Activated CD4-positive, CD25-positive, alpha-beta regulatory T cell treated with anti-CD3 and anti-CD28 coated beads, Interleukin-2, amount 50 U/mL, for 24 hours (primary cell): Measurements from ENCODE around the gene ULBP1.
A peak's percentile ranks its signal among the peaks of the same experiment; 100 is the strongest.
"Not testable (repeated sequence)": the region's sequence is repeated elsewhere in the genome, so short reads cannot be mapped to it uniquely, and the experiment has no call there.

Experiments used
- ATAC-seq, 2 donors: fragments of 150-1000 bp; cut with Tn5 transposase; one replicate each; pipeline ENCODE4 v1.10.0; 2021; ENCODE audit warnings: mild to moderate bottlenecking in 1 of 2, moderate library complexity in 1 of 2

The ULBP1 gene

DNA sequence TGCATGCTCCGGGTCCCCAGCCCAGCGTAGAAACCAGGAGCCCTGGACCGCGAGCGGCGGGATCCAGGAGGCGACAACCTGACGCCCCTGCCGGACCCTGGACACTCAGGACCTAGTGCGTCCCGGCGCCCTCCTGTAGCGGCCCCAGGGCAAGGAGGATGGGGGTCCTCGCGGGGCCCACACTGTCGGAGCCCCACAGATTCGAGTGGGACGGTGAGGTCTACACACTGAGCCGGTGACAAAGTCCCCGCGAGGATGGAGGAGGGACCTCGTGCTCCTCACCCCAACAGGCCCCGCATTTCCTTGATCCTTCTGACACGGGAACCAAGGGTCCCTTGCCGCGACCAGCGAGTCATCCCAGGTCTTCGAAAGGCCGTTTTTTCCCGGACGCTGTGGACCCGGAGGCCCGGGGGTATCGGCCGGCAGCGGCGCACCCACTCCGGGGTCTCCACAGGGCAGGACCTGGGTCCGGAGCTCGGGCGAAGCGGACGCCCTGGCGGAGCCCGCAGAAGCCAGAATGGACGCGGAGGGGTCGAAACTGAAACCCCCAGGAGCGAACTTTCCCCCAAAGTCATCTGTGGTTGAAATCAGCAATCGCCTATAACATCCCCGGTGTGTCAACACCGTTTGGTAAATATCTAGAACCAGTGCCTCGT lies 9.3 kb upstream of the ULBP1 start:
- ATAC-seq: peak in 1 of 2 donors; percentile 35

DNA sequence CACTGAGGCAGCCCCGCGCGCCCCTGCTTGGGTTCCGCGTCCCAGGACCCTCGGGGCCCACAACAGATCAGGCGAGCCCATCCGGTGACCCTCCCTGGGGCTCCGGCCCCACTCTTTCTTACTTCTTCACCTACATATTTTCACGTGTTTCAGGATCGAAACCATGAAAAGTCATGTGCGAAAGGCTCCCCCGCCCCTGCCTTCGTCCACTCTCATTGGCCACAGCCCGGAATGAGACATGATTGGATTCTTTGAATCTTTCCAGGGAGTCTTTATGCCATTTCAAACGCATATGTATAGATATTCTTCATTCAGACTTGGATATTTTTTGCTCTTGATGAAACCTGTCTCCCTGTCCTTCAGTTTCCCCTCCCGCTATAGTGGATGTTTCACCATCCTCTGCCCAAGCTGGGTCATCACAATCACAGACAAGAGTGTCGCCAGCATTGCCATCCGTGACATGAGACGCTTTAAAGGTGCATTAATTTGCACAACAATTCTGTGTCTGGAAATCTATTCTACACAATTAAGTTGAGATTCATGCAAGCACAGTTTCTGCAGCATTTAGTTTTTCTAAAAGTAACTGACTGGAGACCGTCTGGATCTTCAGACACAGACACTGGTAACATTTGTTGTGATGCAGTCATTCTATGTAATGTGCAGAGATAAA lies 8.6 kb upstream of the ULBP1 start:
- not testable (repeated sequence) for ATAC-seq

DNA sequence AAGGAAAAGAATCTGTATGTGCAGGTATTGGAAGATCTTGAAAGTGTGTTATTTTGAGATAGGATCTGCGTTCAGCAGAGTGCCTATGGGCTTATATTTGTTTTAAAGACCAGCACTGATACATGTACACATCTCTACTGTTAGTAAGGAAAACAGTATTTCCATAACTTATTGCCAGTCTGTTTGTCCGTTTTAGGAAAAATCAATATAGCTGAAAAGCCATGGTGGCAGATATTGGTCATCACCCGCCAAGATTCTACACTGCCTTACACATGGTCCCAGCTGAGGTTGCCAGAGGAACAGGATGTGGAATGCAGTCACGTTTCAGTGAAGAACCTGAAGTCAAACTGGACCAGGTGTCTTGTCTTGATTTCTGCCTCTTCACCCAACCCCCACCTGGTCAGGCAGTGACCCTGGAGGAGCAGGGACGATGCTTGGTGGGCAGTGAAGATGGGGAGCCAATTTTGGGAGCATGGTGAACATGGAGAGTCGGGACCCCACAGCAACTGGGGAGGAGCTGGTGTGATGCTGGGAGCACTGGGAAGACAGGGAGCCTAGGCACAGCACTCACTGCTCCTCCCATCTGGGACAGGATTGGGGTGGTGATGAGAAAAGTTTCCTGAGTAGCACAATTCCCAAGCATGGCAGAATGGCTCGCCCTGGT lies 8.0 kb upstream of the ULBP1 start:
- ATAC-seq: not testable (repeated sequence)

GRCh38 chr6:149958124-149958523 lies 5.6 kb upstream of the ULBP1 start:
- not testable (repeated sequence) for ATAC-seq

GRCh38 chr6:149959806-149960205 lies 3.9 kb upstream of the ULBP1 start:
- not testable (repeated sequence) for ATAC-seq

- no peak for ATAC-seq
Measured at GRCh38 chr6:149960488-149960887, 3.3 kb upstream of the ULBP1 start.

GRCh38 chr6:149961728-149962425 lies 1.9 kb upstream of the ULBP1 start:
- no peak for ATAC-seq

DNA sequence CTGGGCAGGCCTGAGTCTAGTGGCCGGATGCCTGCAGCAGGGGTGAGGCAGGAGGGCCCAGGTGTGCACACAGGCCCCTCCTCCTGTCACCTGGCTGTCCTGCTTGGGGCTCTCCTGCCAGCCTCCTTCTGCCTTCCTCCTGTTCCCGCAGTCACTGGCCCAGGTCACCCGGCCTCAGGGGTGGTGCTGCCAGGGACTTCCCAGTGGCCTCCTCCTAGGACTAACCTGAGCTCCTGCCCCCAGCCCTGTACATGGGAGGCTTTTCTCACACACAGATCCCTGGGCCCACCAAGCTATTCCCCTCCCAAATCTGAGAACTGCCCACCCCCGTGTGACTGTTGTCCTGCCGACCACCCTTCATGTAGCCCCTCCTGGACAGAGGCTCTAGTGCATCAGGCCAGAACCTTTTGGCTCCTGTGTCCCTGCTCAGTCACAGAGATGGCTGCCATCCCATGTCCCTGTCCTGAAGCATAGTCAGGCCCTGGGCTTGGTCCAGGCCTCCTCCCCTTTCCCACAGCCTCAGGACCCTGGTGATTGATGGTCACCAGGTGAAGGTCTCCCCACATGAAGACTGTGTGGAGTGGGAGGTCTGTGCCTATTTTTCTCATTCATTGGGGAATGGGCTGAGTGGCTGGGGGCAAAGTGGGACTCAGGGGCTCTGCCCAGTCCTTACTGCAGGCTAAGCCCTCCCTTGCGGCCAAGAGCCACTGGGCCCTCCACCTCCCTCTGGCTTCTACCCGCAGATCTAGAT lies 1.1 kb upstream of the ULBP1 start:
- ATAC-seq: no peak

GRCh38 chr6:149963212-149963461 lies 606 bp upstream of the ULBP1 start:
- ATAC-seq: peak; percentile 26 to 28

DNA sequence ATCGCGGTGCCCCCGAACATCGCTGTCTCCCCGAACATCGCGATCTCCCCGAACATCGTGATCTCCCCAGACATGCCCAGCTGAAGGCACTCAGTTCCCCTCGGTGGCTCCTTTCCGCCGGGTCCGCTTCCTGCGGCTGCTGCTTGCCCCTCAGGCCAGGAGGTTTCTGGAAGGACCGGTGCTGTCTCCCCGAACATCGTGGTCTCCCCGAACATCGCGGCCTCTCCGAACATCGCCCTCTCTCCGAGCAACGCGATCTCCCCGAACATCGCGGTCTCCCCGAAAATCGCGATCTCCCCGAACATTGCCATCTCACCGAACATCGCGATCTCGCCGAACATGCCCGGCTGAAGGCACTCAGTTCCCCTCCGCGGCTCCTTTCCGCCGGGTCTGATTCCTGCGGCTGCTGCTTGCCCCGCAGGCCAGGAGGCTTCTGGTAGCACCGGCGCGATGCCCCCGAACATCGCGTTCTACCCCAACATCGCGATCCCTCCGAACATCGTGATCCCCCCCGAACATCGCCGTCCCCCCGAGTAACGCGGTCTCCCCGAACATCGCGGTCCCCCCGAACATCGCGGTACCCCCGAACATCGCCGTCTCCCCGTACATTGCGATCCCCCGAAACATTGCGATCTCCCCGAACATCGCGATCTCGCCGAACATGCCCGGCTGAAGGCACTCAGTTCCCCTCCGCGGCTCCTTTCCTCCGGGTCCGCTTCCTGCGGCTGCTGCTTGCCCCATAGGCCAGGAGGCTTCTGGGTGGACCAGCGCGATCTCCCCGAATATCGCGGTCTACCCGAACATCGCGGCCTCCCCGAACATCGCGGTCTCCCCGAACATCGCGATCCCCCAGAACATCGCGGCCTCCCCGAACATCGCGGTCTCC lies 808 bp downstream of the ULBP1 start:
- no peak for ATAC-seq

DNA sequence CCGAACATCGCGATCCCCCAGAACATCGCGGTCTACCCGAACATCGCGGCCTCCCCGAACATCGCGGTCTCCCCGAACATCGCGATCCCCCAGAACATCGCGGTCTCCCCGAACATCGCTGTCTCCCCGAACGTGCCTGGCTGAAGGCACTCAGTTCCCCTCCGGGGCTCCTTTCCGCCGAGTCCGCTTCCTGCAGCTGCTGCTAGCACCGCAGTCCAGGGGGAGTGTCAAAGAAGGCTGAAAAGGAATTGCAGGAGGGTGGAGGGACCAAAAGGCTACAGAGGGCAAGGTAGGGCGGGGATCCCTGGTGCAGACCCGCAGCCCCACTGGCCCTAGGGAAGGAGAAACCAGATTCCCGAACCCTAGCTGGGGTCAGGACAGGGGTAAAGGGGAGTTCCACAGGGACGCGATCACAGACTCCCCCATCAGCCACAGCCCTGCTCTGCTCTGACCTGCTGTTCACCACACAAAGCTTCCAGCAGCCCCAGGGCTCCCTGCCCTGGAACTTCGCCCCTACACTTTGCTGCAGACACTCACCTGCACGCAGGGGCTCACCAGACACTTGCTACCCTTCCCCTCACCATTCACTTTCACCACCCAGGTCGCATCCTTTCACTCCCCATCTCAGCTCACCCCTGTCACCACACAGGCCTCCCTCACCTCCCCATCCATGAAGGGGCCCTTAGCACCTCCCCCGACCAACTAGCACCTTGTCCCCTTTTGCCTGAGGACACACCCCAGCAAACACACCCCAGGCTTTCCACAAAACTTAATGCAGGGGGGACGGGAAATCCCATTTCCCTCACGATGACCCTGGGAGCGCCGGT lies 1.7 kb downstream of the ULBP1 start:
- ATAC-seq: no peak

GRCh38 chr6:149966319-149966718 lies 2.6 kb downstream of the ULBP1 start:
- not testable (repeated sequence) for ATAC-seq

GRCh38 chr6:149967591-149967990 lies 3.8 kb downstream of the ULBP1 start:
- no peak for ATAC-seq

GRCh38 chr6:149967999-149968398 lies 4.3 kb downstream of the ULBP1 start:
- not testable (repeated sequence) for ATAC-seq

DNA sequence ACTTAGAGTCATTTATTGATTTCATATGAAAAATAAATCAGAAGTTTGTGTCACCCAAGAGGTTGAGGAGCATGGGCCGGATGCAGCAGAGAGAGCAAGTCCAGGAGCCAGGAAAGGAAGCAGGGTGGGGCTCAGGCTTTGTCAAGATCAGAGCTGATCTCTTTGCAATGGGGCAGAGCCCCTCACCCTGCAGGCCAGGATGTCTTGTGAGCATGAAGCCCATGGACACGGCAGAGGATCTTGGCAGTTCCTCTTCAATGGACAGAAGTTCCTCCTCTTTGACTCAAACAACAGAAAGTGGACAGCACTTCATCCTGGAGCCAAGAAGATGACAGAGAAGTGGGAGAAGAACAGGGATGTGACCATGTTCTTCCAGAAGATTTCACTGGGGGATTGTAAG lies 5.2 kb downstream of the ULBP1 start:
- not testable (repeated sequence) for ATAC-seq

DNA sequence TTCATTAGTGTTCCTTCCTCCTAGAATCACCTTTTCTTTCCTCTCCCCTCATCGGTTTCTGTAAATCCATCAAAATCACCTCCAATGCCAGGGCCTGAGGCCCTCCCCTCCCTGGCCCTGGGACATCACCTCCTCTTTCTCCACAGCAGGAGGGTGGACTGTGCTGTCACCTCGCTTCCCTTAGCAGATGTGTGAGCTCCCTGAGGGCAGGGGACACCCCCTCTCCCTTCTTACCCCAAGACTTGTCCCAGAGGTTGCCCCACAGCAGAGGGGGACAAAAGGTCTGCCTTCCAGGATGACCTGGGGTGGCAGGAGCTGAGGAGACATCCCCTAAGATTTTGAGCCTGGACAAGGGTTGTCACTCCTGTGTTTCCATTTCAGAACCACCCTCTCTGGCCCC lies 5.9 kb downstream of the ULBP1 start:
- ATAC-seq: no peak

- ATAC-seq: peak in 1 of 2 donors; percentile 43
Measured at GRCh38 chr6:149974394-149974793, 10.7 kb downstream of the ULBP1 start.

- no peak for ATAC-seq
Measured at GRCh38 chr6:149974825-149975224, 11.1 kb downstream of the ULBP1 start.

DNA sequence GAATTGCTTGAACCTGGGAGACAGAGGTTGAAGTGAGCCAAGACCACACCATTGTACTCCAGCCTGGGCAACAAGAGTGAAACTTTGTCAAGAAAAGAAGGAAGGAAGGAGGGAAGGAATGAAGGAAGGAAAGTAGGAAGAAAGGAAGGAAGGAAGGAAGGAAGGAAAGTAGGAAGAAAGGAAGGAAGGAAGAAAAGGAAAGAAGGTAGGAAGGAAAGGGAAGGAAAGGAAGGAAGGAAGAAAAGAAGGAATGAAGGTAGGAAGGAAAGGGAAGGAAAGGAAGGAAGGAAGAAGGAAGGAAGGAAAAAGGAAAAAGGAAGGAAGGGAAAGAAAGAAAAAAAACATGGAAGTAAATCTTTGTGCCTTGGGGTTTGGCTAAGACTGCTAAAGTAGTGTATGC lies 11.7 kb downstream of the ULBP1 start:
- ATAC-seq: no peak

GRCh38 chr6:149977221-149977620 lies 13.5 kb downstream of the ULBP1 start:
- no peak for ATAC-seq

GRCh38 chr6:149978610-149979009 lies 14.9 kb downstream of the ULBP1 start:
- ATAC-seq: no peak
